ENCODE results near the gene HADHA.

GRCh38 chr2:26195040-26195984, 49.1 kb downstream of the HADHA start:
- TF ChIP-seq, protein P1, sequence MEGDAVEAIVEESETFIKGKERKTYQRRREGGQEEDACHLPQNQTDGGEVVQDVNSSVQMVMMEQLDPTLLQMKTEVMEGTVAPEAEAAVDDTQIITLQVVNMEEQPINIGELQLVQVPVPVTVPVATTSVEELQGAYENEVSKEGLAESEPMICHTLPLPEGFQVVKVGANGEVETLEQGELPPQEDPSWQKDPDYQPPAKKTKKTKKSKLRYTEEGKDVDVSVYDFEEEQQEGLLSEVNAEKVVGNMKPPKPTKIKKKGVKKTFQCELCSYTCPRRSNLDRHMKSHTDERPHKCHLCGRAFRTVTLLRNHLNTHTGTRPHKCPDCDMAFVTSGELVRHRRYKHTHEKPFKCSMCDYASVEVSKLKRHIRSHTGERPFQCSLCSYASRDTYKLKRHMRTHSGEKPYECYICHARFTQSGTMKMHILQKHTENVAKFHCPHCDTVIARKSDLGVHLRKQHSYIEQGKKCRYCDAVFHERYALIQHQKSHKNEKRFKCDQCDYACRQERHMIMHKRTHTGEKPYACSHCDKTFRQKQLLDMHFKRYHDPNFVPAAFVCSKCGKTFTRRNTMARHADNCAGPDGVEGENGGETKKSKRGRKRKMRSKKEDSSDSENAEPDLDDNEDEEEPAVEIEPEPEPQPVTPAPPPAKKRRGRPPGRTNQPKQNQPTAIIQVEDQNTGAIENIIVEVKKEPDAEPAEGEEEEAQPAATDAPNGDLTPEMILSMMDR (conservative IDR thresholded peaks at IDR 0.05; ENCODE audit: low read length): no peak
- no peak for TF ChIP-seq EZH2phosphoT487 (IDR thresholded peaks at IDR 0.05; ENCODE audit: borderline replicate concordance, low read depth, low read length)

All from OCI-LY7 (cell line).